DOHH2 (cell line): Measurements from ENCODE around the gene STRIP1.

Experiments used
- H3F3A ChIP-seq: fragments of 200-600 bp; sonication (generic), shearing (Covaris generic); 2 replicates; pipeline ENCODE4 v1.6.0; 2016; ENCODE audit warnings: antibody characterized with exemption, mild to moderate bottlenecking; ENCODE audit not compliant: control insufficient read depth, insufficient read depth
- H3K27ac ChIP-seq: fragments of 200-600 bp; sonication (generic); 2 replicates; pipeline ENCODE4 v1.5.1; 2014; ENCODE audit warnings: low read depth, mild to moderate bottlenecking, low read length, moderate library complexity
- H3K27me3 ChIP-seq: fragments of 200-600 bp; sonication (generic); 2 replicates; pipeline ENCODE4 v1.6.1; 2014; ENCODE audit warnings: mild to moderate bottlenecking, low read length, mixed read lengths; ENCODE audit not compliant: control insufficient read depth
- H3K36me3 ChIP-seq: fragments of 200-600 bp; sonication (generic); 2 replicates; pipeline ENCODE4 v1.6.1; 2014; ENCODE audit warnings: mild to moderate bottlenecking, low read length, moderate library complexity, mixed read lengths; ENCODE audit not compliant: control insufficient read depth
- H3K4me1 ChIP-seq: fragments of 200-600 bp; sonication (generic); 2 replicates; pipeline ENCODE4 v1.6.1; 2014; ENCODE audit warnings: mild to moderate bottlenecking, low read length, mixed read lengths; ENCODE audit not compliant: control insufficient read depth
- H3K4me2 ChIP-seq: fragments of 200-600 bp; sonication (generic); 2 replicates; pipeline ENCODE4 v1.6.0; 2014; ENCODE audit warnings: mild to moderate bottlenecking, low read length, moderate library complexity
- H3K4me3 ChIP-seq: fragments of 200-600 bp; sonication (generic); 2 replicates; pipeline ENCODE4 v1.5.1; 2014; ENCODE audit warnings: mild to moderate bottlenecking, low read length, mixed read lengths
- H3K79me2 ChIP-seq: fragments of 200-600 bp; sonication (generic); 2 replicates; pipeline ENCODE4 v1.6.1; 2014; ENCODE audit warnings: mild to moderate bottlenecking, low read length, mixed read lengths; ENCODE audit not compliant: control insufficient read depth
- H3K9me2 ChIP-seq: fragments of 200-600 bp; sonication (generic); replicated peaks from 2 replicates; pipeline ENCODE4 v1.6.1; 2014; ENCODE audit warnings: mild to moderate bottlenecking, low read length, mixed read lengths; ENCODE audit not compliant: control insufficient read depth
- H3K9me3 ChIP-seq: fragments of 200-600 bp; sonication (generic); 2 replicates; pipeline ENCODE4 v1.6.1; 2014; ENCODE audit warnings: antibody characterized with exemption, low read length, mixed read lengths; ENCODE audit not compliant: control insufficient read depth, insufficient read depth
- H4K20me1 ChIP-seq: fragments of 200-600 bp; sonication (generic); 2 replicates; pipeline ENCODE4 v1.6.0; 2014; ENCODE audit warnings: low read depth, mild to moderate bottlenecking, antibody characterized with exemption, low read length, moderate library complexity; ENCODE audit not compliant: control insufficient read depth, insufficient read depth
- EZH2phosphoT487 ChIP-seq: fragments of 200-600 bp; sonication (generic); IDR thresholded peaks from 2 replicates; pipeline ENCODE4 v1.6.1; 2017; ENCODE audit warnings: borderline replicate concordance, mild to moderate bottlenecking, antibody characterized with exemption, low read length, moderate library complexity, mixed read lengths
- TF ChIP-seq, protein P1 (sequence below): fragments of 200-600 bp; sonication (generic); IDR thresholded peaks from one replicate; pipeline ENCODE4 v1.5.1; 2014; ENCODE audit warnings: antibody characterized with exemption, mild to moderate bottlenecking, low read depth, low read length; ENCODE audit not compliant: poor library complexity, severe bottlenecking

Gene STRIP1

DNA sequence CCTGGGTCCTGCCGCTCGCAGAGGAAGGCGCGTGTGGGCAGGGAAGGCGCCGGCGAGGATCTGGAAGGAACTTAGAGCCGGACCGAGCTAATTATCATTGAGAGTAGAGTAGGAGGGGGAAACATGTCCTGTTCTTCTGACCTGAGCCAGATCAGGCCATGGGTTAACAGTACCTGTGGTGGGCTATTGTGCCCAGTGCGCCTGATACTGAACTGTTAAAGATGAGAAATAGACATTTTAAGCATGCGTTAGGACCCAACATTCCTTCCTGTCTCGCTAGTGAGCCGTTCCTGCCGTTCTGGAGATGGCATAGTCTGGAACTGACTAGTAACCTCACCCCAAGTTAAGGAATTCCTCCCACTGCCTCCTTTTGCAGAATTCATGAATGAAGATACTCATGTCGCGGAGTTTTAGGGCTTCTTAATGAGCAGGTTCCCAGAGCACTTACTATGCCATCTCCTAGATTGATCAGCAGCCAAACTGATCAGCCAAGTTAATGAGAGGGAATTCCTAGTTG is 870 bp downstream of the STRIP1 start:
- TF ChIP-seq, protein P1, sequence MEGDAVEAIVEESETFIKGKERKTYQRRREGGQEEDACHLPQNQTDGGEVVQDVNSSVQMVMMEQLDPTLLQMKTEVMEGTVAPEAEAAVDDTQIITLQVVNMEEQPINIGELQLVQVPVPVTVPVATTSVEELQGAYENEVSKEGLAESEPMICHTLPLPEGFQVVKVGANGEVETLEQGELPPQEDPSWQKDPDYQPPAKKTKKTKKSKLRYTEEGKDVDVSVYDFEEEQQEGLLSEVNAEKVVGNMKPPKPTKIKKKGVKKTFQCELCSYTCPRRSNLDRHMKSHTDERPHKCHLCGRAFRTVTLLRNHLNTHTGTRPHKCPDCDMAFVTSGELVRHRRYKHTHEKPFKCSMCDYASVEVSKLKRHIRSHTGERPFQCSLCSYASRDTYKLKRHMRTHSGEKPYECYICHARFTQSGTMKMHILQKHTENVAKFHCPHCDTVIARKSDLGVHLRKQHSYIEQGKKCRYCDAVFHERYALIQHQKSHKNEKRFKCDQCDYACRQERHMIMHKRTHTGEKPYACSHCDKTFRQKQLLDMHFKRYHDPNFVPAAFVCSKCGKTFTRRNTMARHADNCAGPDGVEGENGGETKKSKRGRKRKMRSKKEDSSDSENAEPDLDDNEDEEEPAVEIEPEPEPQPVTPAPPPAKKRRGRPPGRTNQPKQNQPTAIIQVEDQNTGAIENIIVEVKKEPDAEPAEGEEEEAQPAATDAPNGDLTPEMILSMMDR: no peak
- no peak for TF ChIP-seq EZH2phosphoT487
- no peaks in the 10 kb centered on the region for H3K27me3 ChIP-seq
- H3K9me3 ChIP-seq: no peaks in the 10 kb centered on the region
- H3F3A ChIP-seq: no peaks in the 10 kb centered on the region
- H3K4me1 ChIP-seq: peaks cover 17% of the 10 kb centered on the region
- peak overlapping the region; percentile 78 for H3K4me3 ChIP-seq
- H3K36me3 ChIP-seq: peaks cover 29% of the 10 kb centered on the region
- H4K20me1 ChIP-seq: no peaks in the 10 kb centered on the region
- peaks cover 23% of the 10 kb centered on the region for H3K79me2 ChIP-seq
- H3K27ac ChIP-seq: no peak overlapping the region
- H3K9me2 ChIP-seq: no peaks in the 10 kb centered on the region
- peak overlapping the region; percentile 72 for H3K4me2 ChIP-seq

DNA sequence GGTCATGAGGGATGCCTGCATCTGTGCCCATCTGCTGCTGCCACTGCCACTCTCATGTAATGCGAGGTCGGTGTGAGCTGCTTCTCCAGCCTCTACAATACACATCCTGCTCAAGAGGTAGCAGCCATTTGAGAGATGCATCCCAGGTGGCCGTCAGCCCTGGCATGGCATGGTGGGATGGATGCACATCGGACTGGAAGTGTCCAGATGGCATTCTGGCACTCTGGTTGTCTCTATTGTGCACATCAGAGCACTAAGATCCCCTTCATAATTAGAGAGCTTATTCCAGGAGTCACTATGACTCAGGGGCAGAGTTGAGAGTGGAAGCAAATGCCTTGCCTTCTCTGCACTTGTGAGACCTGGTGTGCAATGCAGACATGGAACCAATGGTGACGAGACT is 3.8 kb downstream of the STRIP1 start:
- TF ChIP-seq, protein P1: no peak
- TF ChIP-seq EZH2phosphoT487: no peak
- peaks cover 17% of the 10 kb centered on the region for H3K4me1 ChIP-seq
- H3K9me2 ChIP-seq: no peaks in the 10 kb centered on the region
- no peaks in the 10 kb centered on the region for H3F3A ChIP-seq
- no peaks in the 10 kb centered on the region for H4K20me1 ChIP-seq
- no peaks in the 10 kb centered on the region for H3K9me3 ChIP-seq
- H3K79me2 ChIP-seq: peaks cover 23% of the 10 kb centered on the region
- no peak overlapping the region for H3K4me2 ChIP-seq
- H3K4me3 ChIP-seq: no peak overlapping the region
- peaks cover 59% of the 10 kb centered on the region for H3K36me3 ChIP-seq
- no peaks in the 10 kb centered on the region for H3K27me3 ChIP-seq
- no peak overlapping the region for H3K27ac ChIP-seq

DNA sequence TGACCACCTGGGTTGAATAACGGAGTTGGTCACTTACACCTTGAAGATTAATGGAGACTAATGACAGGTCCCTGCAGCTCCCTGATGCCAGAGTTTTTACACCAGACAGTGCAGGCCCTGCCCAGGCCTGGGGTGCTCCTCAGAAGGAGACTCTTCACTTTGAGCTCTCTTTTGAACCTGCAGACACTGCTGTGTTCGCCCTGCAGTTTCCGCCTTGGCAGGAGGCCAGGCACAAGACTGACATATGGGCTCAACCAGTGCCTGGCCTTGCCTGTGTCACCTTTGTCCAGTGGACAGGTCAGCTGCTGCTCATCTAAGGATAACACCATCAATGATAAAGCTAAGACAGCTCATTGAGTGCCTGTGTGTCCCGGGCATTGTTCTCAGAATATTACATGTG is 5.2 kb downstream of the STRIP1 start:
- Histone ChIP-seq H3K9me3 (no peaks in the 10 kb centered on the region), H3K36me3 (peaks cover 72% of the 10 kb centered on the region), H3K4me1 (peaks cover 10% of the 10 kb centered on the region), H3K27ac (no peak overlapping the region), H3F3A (no peaks in the 10 kb centered on the region), H3K27me3 (no peaks in the 10 kb centered on the region), H3K79me2 (peaks cover 21% of the 10 kb centered on the region), H3K9me2 (no peaks in the 10 kb centered on the region), H3K4me2 (no peak overlapping the region), H3K4me3 (no peak overlapping the region), H4K20me1 (no peaks in the 10 kb centered on the region)
- TF ChIP-seq EZH2phosphoT487: no peak
- TF ChIP-seq, protein P1: no peak

DNA sequence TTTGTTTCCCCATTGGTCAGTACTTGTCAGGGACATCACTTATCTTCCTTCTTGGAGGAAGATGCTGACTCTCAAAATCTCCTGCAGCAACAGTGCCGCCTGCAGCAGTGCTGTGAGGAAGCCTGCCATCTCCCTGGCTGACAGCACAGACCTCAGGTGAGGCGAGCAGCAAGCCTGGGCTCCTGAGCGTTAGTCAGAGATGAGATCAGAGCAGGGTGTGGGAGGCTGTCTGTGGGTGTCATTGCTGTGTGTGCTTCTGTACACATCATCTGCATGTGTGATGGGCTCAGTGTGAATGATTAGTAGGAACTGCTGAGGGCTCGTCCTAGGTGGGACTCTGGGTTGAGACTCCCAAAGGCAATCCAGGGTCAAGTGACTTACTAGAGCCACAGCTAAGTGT is 6.1 kb downstream of the STRIP1 start:
- Histone ChIP-seq H3K9me3 (no peaks in the 10 kb centered on the region), H3K27me3 (no peaks in the 10 kb centered on the region), H3K36me3 (peaks cover 79% of the 10 kb centered on the region), H3K79me2 (peaks cover 12% of the 10 kb centered on the region), H3K9me2 (no peaks in the 10 kb centered on the region), H3F3A (no peaks in the 10 kb centered on the region), H3K4me3 (no peak overlapping the region), H4K20me1 (no peaks in the 10 kb centered on the region), H3K27ac (no peak overlapping the region), H3K4me1 (peaks cover 6% of the 10 kb centered on the region), H3K4me2 (no peak overlapping the region)
- TF ChIP-seq, protein P1: no peak
- no peak for TF ChIP-seq EZH2phosphoT487
